SK-N-SH (cell line): Measurements from ENCODE around the gene ROPN1B. TPM values are rescaled to one million over a fixed set of nuclear protein-coding genes. Genes with fewer than 3 reads are reported as not detected.
"Not testable (repeated sequence)": the region's sequence is repeated elsewhere in the genome, so short reads cannot be mapped to it uniquely, and the experiment has no call there.

ENCODE experiments used
- CTCF ChIA-PET: fragments of 300-600, 350-600 bp; formaldehyde crosslinking; extraction: SDS; loops from one replicate; lab custom pipeline; 2021; lab: Yijun Ruan, JAX
- POLR2A ChIA-PET: fragments of 350-600 bp; sonication (Branson Sonifier 250); formaldehyde crosslinking; extraction: SDS; loops from one replicate; lab custom pipeline; 2020; ENCODE audit warnings: antibody characterized with exemption, inconsistent platforms; lab: Yijun Ruan, JAX
- DNase-seq: peaks from one replicate; pipeline ENCODE4 v3.0.0; 2012
- H2AFZ ChIP-seq: fragments of 200-600 bp; sonication (generic); 2 replicates; pipeline ENCODE4 v1.8.1; 2016; ENCODE audit warnings: antibody characterized with exemption, mild to moderate bottlenecking, low read depth
- H3F3A ChIP-seq: fragments of 200-600 bp; sonication (generic); replicated peaks from 2 replicates; pipeline ENCODE3; 2016; ENCODE audit warnings: antibody characterized with exemption, mild to moderate bottlenecking; ENCODE audit not compliant: insufficient read depth
- H3K27ac ChIP-seq, 2 experiments: fragments of 200-500 bp in 1 of 2; fragments of 200-600 bp in 1 of 2; sonication (Bioruptor generic) in 1 of 2; sonication (generic), shearing (Covaris generic) in 1 of 2; 2 replicates each; pipeline versions ENCODE4 v1.5.1 to v1.6.1; 2014 to 2016; ENCODE audit warnings: low read depth in 2 of 2, inconsistent platforms in 1 of 2, low read length in 1 of 2, mild to moderate bottlenecking in 1 of 2, mixed read lengths in 1 of 2
- H3K27me3 ChIP-seq: fragments of 200-600 bp; sonication (generic), shearing (Covaris generic); 2 replicates; pipeline ENCODE4 v1.6.1; 2016; ENCODE audit warnings: mixed run types; ENCODE audit not compliant: insufficient read depth
- H3K36me3 ChIP-seq, 2 experiments: fragments of 200-500 bp in 1 of 2; fragments of 200-600 bp in 1 of 2; sonication (Bioruptor generic) in 1 of 2; sonication (generic) in 1 of 2; replicated peaks in 1 of 2; 2 replicates each; pipeline versions ENCODE3 to v1.5.1; 2014 to 2016; ENCODE audit warnings: low read length in 1 of 2, mild to moderate bottlenecking in 1 of 2; ENCODE audit not compliant: insufficient read depth in 2 of 2, control insufficient read depth in 1 of 2
- H3K4me1 ChIP-seq, 2 experiments: fragments of 200-500 bp in 1 of 2; fragments of 200-600 bp in 1 of 2; sonication (Bioruptor generic) in 1 of 2; sonication (generic), shearing (Covaris generic) in 1 of 2; 2 replicates each; pipeline versions ENCODE4 v1.5.1 to v1.6.1; 2014 to 2016; ENCODE audit warnings: low read depth in 1 of 2, low read length in 1 of 2, mixed run types in 1 of 2; ENCODE audit not compliant: insufficient read depth in 2 of 2, control insufficient read depth in 1 of 2
- H3K4me2 ChIP-seq: fragments of 200-600 bp; sonication (generic), shearing (Covaris generic); 2 replicates; pipeline ENCODE4 v1.6.1; 2017; ENCODE audit warnings: mixed run types
- H3K4me3 ChIP-seq, 2 experiments: fragments of 200-500 bp in 1 of 2; fragments of 200-600 bp in 1 of 2; sonication (Bioruptor generic) in 1 of 2; sonication (generic), shearing (Covaris generic) in 1 of 2; 2 replicates each; pipeline versions ENCODE4 v1.5.1 to v1.8.1; 2014 to 2016; ENCODE audit warnings: low read depth in 2 of 2, inconsistent platforms in 1 of 2, low read length in 1 of 2, mild to moderate bottlenecking in 1 of 2, mixed read lengths in 1 of 2, moderate library complexity in 1 of 2
- H3K79me2 ChIP-seq: fragments of 200-600 bp; sonication (generic); 2 replicates; pipeline ENCODE4 v1.8.1; 2017; ENCODE audit warnings: mild to moderate bottlenecking; ENCODE audit not compliant: insufficient read depth
- H3K9ac ChIP-seq: fragments of 200-600 bp; sonication (generic); 2 replicates; pipeline ENCODE4 v1.6.1; 2017; ENCODE audit warnings: mixed run types
- H3K9me2 ChIP-seq: fragments of 200-600 bp; sonication (generic); 2 replicates; pipeline ENCODE4 v1.6.1; 2017; ENCODE audit warnings: mixed run types
- H3K9me3 ChIP-seq: fragments of 200-600 bp; sonication (generic); 2 replicates; pipeline ENCODE4 v1.6.1; 2017; ENCODE audit warnings: mixed run types, mild to moderate bottlenecking, moderate library complexity
- H4K20me1 ChIP-seq: fragments of 200-600 bp; sonication (generic); 2 replicates; pipeline ENCODE4 v1.6.1; 2017; ENCODE audit warnings: mild to moderate bottlenecking, mixed run types; ENCODE audit not compliant: insufficient read depth
- RAD21 ChIP-seq: IDR thresholded peaks from 2 replicates; pipeline ENCODE4 v1.6.1; 2012; ENCODE audit warnings: mild to moderate bottlenecking, low read length
- SMC3 ChIP-seq: IDR thresholded peaks from 2 replicates; pipeline ENCODE4 v1.6.1; 2012; ENCODE audit warnings: low read depth, low read length, improper control_type of control experiment
- WGBS: methylation state at CpG from one replicate; pipeline ENCODE4 v1.1.6; 2017; ENCODE audit warnings: low lambda C conversion rate; 5-methylcytosine and 5-hydroxymethylcytosine counted together
- polyA plus RNA-seq, 3 experiments: library from polyadenylated mRNA; depleted of rRNA; stranded (reverse); fragments of >200 nt; gene quantifications; 2 replicates each; pipeline ENCODE4 v1.2.3, GENCODE V29; 2012
- TF ChIP-seq, protein P1 (sequence below): fragments of 200-600 bp; sonication (generic); IDR thresholded peaks from 2 replicates; pipeline ENCODE4 v1.6.1; 2017; ENCODE audit warnings: antibody characterized with exemption, mild to moderate bottlenecking, moderate library complexity

The ROPN1B gene
- polyA plus RNA-seq, 1 of the 3 experiments (the other 2 are of a cell fraction) = not detected

DNA sequence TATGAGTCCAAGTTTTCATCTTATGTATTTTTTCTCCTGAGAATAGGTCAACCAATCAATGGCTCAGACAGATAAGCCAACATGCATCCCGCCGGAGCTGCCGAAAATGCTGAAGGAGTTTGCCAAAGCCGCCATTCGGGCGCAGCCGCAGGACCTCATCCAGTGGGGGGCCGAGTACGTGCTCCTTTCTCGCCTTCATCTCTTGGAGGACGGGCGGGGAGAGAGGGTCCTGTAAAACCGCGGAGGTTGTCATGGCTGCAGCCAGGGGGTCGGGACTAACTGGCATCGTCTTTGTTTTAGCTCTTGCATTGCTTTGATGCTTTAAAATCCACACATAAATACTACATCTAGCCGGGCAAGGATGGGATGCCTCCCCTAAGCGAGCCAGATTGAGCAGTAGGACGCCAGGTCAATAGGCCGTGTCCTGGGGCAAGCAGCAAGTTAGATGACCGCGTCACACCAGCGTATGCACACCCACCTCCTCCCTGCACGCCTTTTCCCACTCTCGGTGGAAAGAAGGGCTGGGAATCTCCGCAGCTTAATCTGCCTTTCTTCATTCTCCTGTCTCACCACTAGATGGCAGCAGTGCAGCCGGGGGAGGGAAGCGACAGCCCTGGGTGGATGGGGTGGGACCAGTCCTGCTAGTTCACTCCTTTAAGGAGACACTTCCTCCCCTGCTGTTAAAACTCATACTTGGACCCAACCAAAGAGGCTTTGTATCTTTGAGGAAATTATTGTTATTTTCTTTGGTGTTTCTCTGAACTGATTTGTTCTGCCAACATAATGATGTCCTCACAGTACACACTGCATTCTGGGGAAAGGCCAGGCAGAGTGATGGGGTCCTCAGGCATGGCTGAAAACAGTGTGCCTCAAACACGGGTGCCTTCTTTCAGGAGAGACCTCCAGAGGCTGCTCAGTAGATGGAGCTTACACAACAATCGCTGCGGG lies 3.3 kb downstream of the ROPN1B start:
- H4K20me1 ChIP-seq, H3K4me1 ChIP-seq, H3F3A ChIP-seq, H3K79me2 ChIP-seq, H3K9ac ChIP-seq, H3K9me2 ChIP-seq, H3K27ac ChIP-seq, POLR2A ChIA-PET: not testable (repeated sequence)
- 3% methylated on average over 21 of the region's 31 CpGs for WGBS
- DNase-seq = peak; percentile 38
- Histone ChIP-seq H3K27me3 (peaks cover 22% of the 10 kb centered on the region; the same call in 1 of the 2 replicates), H3K4me3 (peak overlapping the region; percentile 41 to 66), H2AFZ (peak overlapping the region; percentile 97; the same call in 1 of the 2 replicates), H3K4me2 (peak overlapping the region; percentile 81)
- TF ChIP-seq, protein P1, sequence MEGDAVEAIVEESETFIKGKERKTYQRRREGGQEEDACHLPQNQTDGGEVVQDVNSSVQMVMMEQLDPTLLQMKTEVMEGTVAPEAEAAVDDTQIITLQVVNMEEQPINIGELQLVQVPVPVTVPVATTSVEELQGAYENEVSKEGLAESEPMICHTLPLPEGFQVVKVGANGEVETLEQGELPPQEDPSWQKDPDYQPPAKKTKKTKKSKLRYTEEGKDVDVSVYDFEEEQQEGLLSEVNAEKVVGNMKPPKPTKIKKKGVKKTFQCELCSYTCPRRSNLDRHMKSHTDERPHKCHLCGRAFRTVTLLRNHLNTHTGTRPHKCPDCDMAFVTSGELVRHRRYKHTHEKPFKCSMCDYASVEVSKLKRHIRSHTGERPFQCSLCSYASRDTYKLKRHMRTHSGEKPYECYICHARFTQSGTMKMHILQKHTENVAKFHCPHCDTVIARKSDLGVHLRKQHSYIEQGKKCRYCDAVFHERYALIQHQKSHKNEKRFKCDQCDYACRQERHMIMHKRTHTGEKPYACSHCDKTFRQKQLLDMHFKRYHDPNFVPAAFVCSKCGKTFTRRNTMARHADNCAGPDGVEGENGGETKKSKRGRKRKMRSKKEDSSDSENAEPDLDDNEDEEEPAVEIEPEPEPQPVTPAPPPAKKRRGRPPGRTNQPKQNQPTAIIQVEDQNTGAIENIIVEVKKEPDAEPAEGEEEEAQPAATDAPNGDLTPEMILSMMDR = peak; percentile 68
- TF ChIP-seq SMC3 (peak; percentile 26; the same call in 1 of the 2 replicates), RAD21 (peak; percentile 53)
- TF ChIP-seq, all 33 proteins: peak for 3; not testable (repeated sequence) for 30
- H3K9me3 ChIP-seq, H3K36me3 ChIP-seq: not testable (repeated sequence)
- CTCF ChIA-PET = interaction anchor here (1.0 to 1.6 kb wide), 11 partner anchors 12 to 241 kb away, joined by 3 to 7 read pairs (median 3); no protein-coding TSS in a partner anchor

DNA sequence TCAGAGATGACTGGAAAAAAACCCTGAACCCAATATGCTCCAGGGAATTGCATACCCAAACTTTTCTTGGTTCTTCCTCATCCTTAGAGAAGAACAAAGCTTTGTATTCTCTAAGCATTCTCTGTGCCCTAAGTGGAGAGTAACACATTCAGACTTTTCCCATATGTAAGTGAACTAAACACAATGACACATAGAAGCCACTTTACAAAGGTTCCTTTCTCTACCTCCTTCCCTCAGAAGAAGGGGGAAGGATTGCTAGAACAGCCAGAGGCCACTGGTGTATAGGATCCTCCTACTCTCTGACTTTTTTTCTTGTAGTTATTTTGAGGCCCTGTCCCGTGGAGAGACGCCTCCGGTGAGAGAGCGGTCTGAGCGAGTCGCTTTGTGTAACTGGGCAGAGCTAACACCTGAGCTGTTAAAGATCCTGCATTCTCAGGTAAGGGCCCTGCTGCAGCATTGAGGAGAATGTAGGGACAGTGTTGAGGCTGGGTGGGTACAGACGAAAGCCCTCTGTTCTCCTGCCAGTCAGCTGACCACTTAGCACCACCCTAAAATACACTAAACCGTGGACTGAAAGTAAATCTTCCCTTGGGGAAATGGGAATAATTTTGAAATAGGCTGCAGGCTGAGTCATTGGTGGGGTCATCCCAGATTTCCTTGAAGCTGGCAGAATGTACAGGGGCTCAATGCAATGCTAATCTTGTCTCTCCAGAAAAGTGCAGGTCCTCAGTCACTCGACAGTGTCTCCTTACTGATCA lies 6.4 kb downstream of the ROPN1B start:
- DNase-seq, H3K4me3 ChIP-seq, CTCF ChIA-PET, POLR2A ChIA-PET, H3F3A ChIP-seq, H3K9me2 ChIP-seq, H3K9ac ChIP-seq, H2AFZ ChIP-seq, H3K4me1 ChIP-seq, H3K79me2 ChIP-seq, H3K36me3 ChIP-seq, H3K9me3 ChIP-seq, H3K4me2 ChIP-seq, H4K20me1 ChIP-seq, H3K27ac ChIP-seq, H3K27me3 ChIP-seq: not testable (repeated sequence)
- whole genome bisulfite sequencing = 81% methylated on average over 7 of the region's 9 CpGs

DNA sequence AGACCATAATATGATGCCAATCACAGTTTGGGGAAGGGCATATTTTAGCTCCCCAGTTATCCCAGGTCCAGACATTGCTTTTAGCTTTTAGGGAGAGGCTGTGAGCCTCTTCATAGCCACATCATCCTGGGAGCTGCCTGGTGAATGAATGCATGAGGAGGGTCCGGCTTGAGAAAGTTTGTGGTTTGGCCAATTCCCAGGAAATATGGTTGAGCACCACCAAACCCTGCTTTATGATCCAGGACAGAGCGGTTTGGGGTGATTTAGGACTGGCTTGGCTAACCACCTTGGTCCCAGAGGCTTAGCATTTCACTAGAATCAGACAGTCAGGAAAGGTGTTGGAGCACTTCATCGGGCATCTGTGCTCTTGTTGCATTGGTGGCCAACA lies 7.0 kb downstream of the ROPN1B start:
- H3K9me2 ChIP-seq, H3K79me2 ChIP-seq, H3K9ac ChIP-seq, H3K36me3 ChIP-seq, H4K20me1 ChIP-seq, DNase-seq, H2AFZ ChIP-seq, H3K9me3 ChIP-seq, H3K27ac ChIP-seq, POLR2A ChIA-PET, H3K27me3 ChIP-seq, H3K4me2 ChIP-seq, H3K4me1 ChIP-seq, H3K4me3 ChIP-seq, H3F3A ChIP-seq, CTCF ChIA-PET: not testable (repeated sequence)
- 50% methylated on average over 1 of the region's 3 CpGs for WGBS

DNA sequence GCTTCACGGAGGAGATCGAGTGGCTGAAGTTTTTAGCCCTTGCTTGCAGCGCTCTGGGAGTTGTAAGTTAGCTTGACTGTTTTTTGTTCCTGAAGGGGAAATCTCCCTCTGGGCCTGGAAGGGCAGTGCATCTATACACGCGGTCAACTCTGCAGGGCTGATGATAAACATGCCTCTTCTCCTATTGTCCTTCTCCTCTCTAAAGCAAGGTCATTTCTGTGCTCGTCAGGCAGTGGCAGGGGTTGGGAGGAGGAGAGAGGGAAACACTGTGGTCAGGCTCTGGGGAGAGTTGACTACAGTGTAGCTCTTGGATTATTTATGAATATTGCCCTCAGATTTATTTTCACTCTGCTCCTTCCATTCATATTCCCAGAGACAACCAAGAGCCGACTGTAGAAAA lies 8.1 kb downstream of the ROPN1B start:
- H3K9me3 ChIP-seq, H3K9me2 ChIP-seq, H3K9ac ChIP-seq, H3K27ac ChIP-seq, H2AFZ ChIP-seq, H3F3A ChIP-seq, H3K4me1 ChIP-seq, DNase-seq, H3K36me3 ChIP-seq, H3K4me3 ChIP-seq, H3K4me2 ChIP-seq, POLR2A ChIA-PET, H3K27me3 ChIP-seq, H4K20me1 ChIP-seq, CTCF ChIA-PET, H3K79me2 ChIP-seq: not testable (repeated sequence)
- WGBS = 39% methylated on average over 4 of the region's 7 CpGs

DNA sequence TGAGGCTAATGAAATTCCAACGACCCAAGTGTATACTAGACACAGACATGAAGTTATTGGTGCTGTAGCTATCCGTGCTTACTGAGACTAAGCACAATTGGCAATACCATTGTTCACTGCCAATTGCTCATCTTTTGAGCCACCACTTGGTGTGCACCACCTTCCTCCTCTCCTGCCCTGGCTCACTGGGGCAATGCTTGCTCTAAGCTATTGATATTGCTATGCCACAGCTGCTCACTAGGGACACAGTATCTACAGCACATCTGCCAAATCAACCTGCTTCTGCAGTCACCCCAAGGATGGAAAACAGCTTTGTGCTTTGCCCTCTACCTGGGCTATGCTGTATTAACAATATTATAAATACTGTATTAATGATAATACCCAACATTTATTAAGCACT lies 16.0 kb downstream of the ROPN1B start:
- not testable (repeated sequence) for H3K79me2 ChIP-seq
- 50% methylated on average over 1 of the region's 2 CpGs for WGBS

More for the DNA sequence above, 16.0 kb downstream of the ROPN1B start:
- DNase-seq, H2AFZ ChIP-seq, H3K4me2 ChIP-seq, H3K9me3 ChIP-seq, H3K9me2 ChIP-seq, H3K36me3 ChIP-seq, H3K9ac ChIP-seq, POLR2A ChIA-PET, H4K20me1 ChIP-seq, H3K4me1 ChIP-seq, H3K4me3 ChIP-seq, CTCF ChIA-PET, H3F3A ChIP-seq, H3K27me3 ChIP-seq, H3K27ac ChIP-seq: not testable (repeated sequence)
